K562 (cell line): Measurements from ENCODE around the gene SFMBT2. TPM values are rescaled to one million over a fixed set of nuclear protein-coding genes. Genes with fewer than 3 reads are reported as not detected.

Experiments used
- ATAC-seq: fragments of 200-7000 bp; cut with Tn5 transposase; 3 replicates; pipeline ENCODE4 v1.9.1; 2020; ENCODE audit warnings: moderate library complexity
- BruUV-seq: library from RNA; stranded (reverse); fragments of 400-500 nt; replicated peaks from 2 replicates; lab custom pipeline; 2021; lab: Mats Ljungman, UMichigan
- CTCF ChIA-PET: fragments of 300-600 bp; formaldehyde crosslinking; extraction: SDS; loops from one replicate; lab custom pipeline; 2021; ENCODE audit warnings: low intra/inter-chr PET ratio; lab: Yijun Ruan, JAX
- POLR2A ChIA-PET: fragments of 300-600, 350-650 bp; sonication (Branson Sonifier 250); formaldehyde crosslinking; extraction: SDS; loops from one replicate; lab custom pipeline; 2021; ENCODE audit warnings: antibody characterized with exemption, inconsistent platforms; lab: Yijun Ruan, JAX
- DNase-seq, 4 experiments: peaks; one replicate each; pipeline versions ENCODE4 v3.0.0 to v3.0.0-alpha.2; 2011 to 2018; ENCODE audit warnings: low spot score in 3 of 4, mixed read lengths in 3 of 4; ENCODE audit errors: extremely low read depth in 1 of 4
- FAIRE-seq: peaks from 2 replicates; lab custom pipeline; 2011; peaks lifted over from hg19 to GRCh38; lab: Jason Lieb, UNC
- H2AFZ ChIP-seq: 2 replicates; pipeline ENCODE4 v1.6.0; 2011; ENCODE audit warnings: low read depth, low read length, control low read depth, inconsistent platforms
- H3K27ac ChIP-seq: fragments of 200-600 bp; 3 replicates; pipeline ENCODE4 v1.8.0; 2011; ENCODE audit warnings: low read depth, mild to moderate bottlenecking, control low read depth, inconsistent platforms, low read length, moderate library complexity, mixed read lengths; ENCODE audit errors: extremely low read depth
- H3K27me3 ChIP-seq, 2 experiments: fragments of 300-600 bp in 1 of 2; 2 replicates in 1 of 2; 3 replicates in 1 of 2; pipeline versions ENCODE4 v1.6.0 to v1.8.0; 2011; ENCODE audit warnings: inconsistent platforms in 2 of 2, low read length in 2 of 2, mild to moderate bottlenecking in 1 of 2, mixed read lengths in 1 of 2, moderate library complexity in 1 of 2; ENCODE audit not compliant: control insufficient read depth in 2 of 2, insufficient read depth in 2 of 2
- H3K36me3 ChIP-seq: fragments of 300-600 bp; 3 replicates; pipeline ENCODE4 v1.8.0; 2011; ENCODE audit warnings: mild to moderate bottlenecking, low read length, inconsistent platforms; ENCODE audit not compliant: control insufficient read depth, insufficient read depth
- H3K4me1 ChIP-seq, 2 experiments: fragments of 200-600 bp in 1 of 2; replicated peaks in 1 of 2; 2 replicates in 1 of 2; 3 replicates in 1 of 2; pipeline versions ENCODE4 v1.5.1 to v1.8.0; 2011; ENCODE audit warnings: inconsistent platforms in 2 of 2, low read length in 2 of 2, mild to moderate bottlenecking in 1 of 2, mixed read lengths in 1 of 2, moderate library complexity in 1 of 2; ENCODE audit not compliant: control insufficient read depth in 2 of 2, insufficient read depth in 2 of 2
- H3K4me2 ChIP-seq: 2 replicates; pipeline ENCODE4 v1.6.1; 2011; ENCODE audit warnings: low read length, control low read depth, inconsistent platforms, mixed read lengths; ENCODE audit not compliant: insufficient read depth
- H3K4me3 ChIP-seq: fragments of 200-600 bp; sonication (generic), shearing (Covaris generic); 2 replicates; pipeline ENCODE4 v1.5.1; 2016; ENCODE audit warnings: control low read depth, inconsistent platforms
- H3K79me2 ChIP-seq: fragments of 200-600 bp; 3 replicates; pipeline ENCODE4 v1.8.0; 2011; ENCODE audit warnings: low read length, inconsistent platforms; ENCODE audit not compliant: control insufficient read depth, insufficient read depth
- H3K9ac ChIP-seq, 2 experiments: 2 replicates each; pipeline versions ENCODE4 v1.6.0 to v1.6.1; 2011; ENCODE audit warnings: low read depth in 2 of 2, low read length in 2 of 2, control low read depth in 1 of 2, inconsistent platforms in 1 of 2, mild to moderate bottlenecking in 1 of 2, mixed read lengths in 1 of 2; ENCODE audit not compliant: insufficient read depth in 1 of 2
- H3K9me1 ChIP-seq: one replicate; pipeline ENCODE4 v1.6.0; 2011; ENCODE audit warnings: inconsistent platforms, mild to moderate bottlenecking, low read length, moderate library complexity; ENCODE audit not compliant: control insufficient read depth, insufficient read depth
- H3K9me3 ChIP-seq: replicated peaks from 2 replicates; pipeline ENCODE4 v1.5.1; 2011; ENCODE audit warnings: low read depth, low read length, inconsistent platforms; ENCODE audit not compliant: control insufficient read depth, insufficient read depth
- H4K20me1 ChIP-seq: replicated peaks from 2 replicates; pipeline ENCODE4 v1.6.1; 2011; ENCODE audit warnings: low read length, inconsistent platforms, mixed read lengths; ENCODE audit not compliant: control insufficient read depth, insufficient read depth
- ARID4B ChIP-seq: sonication (generic); formaldehyde crosslinking; IDR thresholded peaks from 2 replicates; pipeline ENCODE4 v1.8.0; 2022; ENCODE audit warnings: mild to moderate bottlenecking, missing genetic modification reagents
- CEBPB ChIP-seq: fragments of 450-650 bp; IDR thresholded peaks from 2 replicates; pipeline ENCODE4 v1.6.1; 2016; ENCODE audit warnings: missing genetic modification characterization, missing compliant biosample characterization
- CEBPG ChIP-seq, 3 experiments: fragments of 200-800 bp in 1 of 3; sonication (Bioruptor generic) in 1 of 3; sonication (generic) in 1 of 3; formaldehyde crosslinking in 1 of 3; IDR thresholded peaks in 2 of 3; conservative IDR thresholded peaks in 1 of 3; 2 replicates each; pipeline versions ENCODE4 v1.6.1 to v1.8.0; 2016 to 2022; ENCODE audit warnings: missing compliant biosample characterization in 2 of 3, missing genetic modification characterization in 2 of 3, mild to moderate bottlenecking in 1 of 3, missing genetic modification reagents in 1 of 3
- ELF4 ChIP-seq: fragments of 450-650 bp; formaldehyde crosslinking; IDR thresholded peaks from 2 replicates; pipeline ENCODE4 v1.4.0; 2022; ENCODE audit warnings: missing genetic modification characterization
- GTF3C2 ChIP-seq: IDR thresholded peaks from 3 replicates; pipeline ENCODE4 v1.6.1; 2011; ENCODE audit warnings: borderline replicate concordance, mild to moderate bottlenecking, moderate library complexity; ENCODE audit not compliant: insufficient read length; ENCODE audit errors: extremely low read depth
- NR2C1 ChIP-seq, 2 experiments: fragments of 450-650 bp; IDR thresholded peaks; 2 replicates each; pipeline ENCODE4 v1.6.1; 2017; ENCODE audit warnings: mild to moderate bottlenecking in 2 of 2, antibody characterized with exemption in 1 of 2, inconsistent platforms in 1 of 2, missing compliant biosample characterization in 1 of 2, missing genetic modification characterization in 1 of 2
- NR2C2 ChIP-seq, 2 experiments: fragments of 200-800 bp in 1 of 2; sonication (Bioruptor generic) in 1 of 2; sonication (generic) in 1 of 2; formaldehyde crosslinking in 1 of 2; IDR thresholded peaks; 2 replicates each; pipeline versions ENCODE4 v1.6.1 to v1.8.0; 2016 to 2022; ENCODE audit warnings: mild to moderate bottlenecking in 1 of 2, missing compliant biosample characterization in 1 of 2, missing genetic modification characterization in 1 of 2, missing genetic modification reagents in 1 of 2
- RBM17 ChIP-seq: fragments of 200-400 bp; formaldehyde crosslinking; IDR thresholded peaks from 2 replicates; pipeline ENCODE4 v1.6.1; 2017; ENCODE audit warnings: low read depth, mild to moderate bottlenecking, low read length, borderline replicate concordance
- SMARCA4 ChIP-seq: fragments of 450-650 bp; IDR thresholded peaks from 2 replicates; pipeline ENCODE4 v1.6.1; 2016
- WGBS: fragments of 100-300 bp; shearing (Covaris generic); methylation state at CpG from one replicate; pipeline ENCODE4 v1.1.6; 2016; ENCODE audit warnings: low coverage, mixed read lengths; ENCODE audit not compliant: insufficient coverage; ENCODE audit errors: missing lambda C conversion rate; 5-methylcytosine and 5-hydroxymethylcytosine counted together
- in situ Hi-C: fragments of 300-500 bp; cut with MboI; formaldehyde crosslinking; loops from 4 replicates; pipeline ENCODE4 v1.15.0; 2018; ENCODE audit warnings: inconsistent platforms, mixed read lengths
- intact Hi-C: fragments of 100-400 bp; cut with micrococcal nuclease; formaldehyde crosslinking; loops from 2 replicates; pipeline ENCODE4 v1.14.2; 2022
- polyA plus RNA-seq, 8 experiments: library from polyadenylated mRNA; depleted of rRNA in 4 of 8; stranded (reverse) in 5 of 8; unstranded in 3 of 8; fragments of >200 nt; fragmentation: Nextera tagmentation in 2 of 8; fragmentation: Illumina TruSeq in 1 of 8; extraction: Ambion mirVana in 2 of 8; extraction: Trizol in 1 of 8; gene quantifications; 2 replicates each; pipeline versions ENCODE4 v1.2.1 to v1.2.3, GENCODE V29; 2011 to 2014; ENCODE audit warnings: inconsistent platforms in 1 of 8, missing spikeins in 1 of 8
- total RNA-seq, 7 experiments: library from RNA; depleted of rRNA in 6 of 7; stranded (reverse); fragments of >200 nt in 6 of 7; fragmentation: Illumina TruSeq in 2 of 7; extraction: Trizol in 2 of 7; gene quantifications; 2 replicates each; pipeline versions ENCODE4 v1.2.1 to v1.2.3, GENCODE V29; 2011 to 2021; ENCODE audit warnings: low replicate concordance in 1 of 7

The SFMBT2 gene
- total and polyA plus RNA-seq, 9 of the 15 experiments (the other 6 are each of a cell fraction or from before 2014, with no cell fraction given): 1.2 to 13.6 (median 7.6) TPM

GRCh38 chr10:7206412-7207100 lies 204.3 kb downstream of the SFMBT2 start:
- H3K4me1 ChIP-seq: peaks cover 0 to 3% of the 10 kb centered on the region in 2 experiments; a peak in 1 of 5 replicates
- intact Hi-C loops: no loop called here
- H3K27ac ChIP-seq: no peak overlapping the region
- in situ Hi-C loops: no loop called here
- H4K20me1 ChIP-seq: no peaks in the 10 kb centered on the region
- FAIRE-seq: no peak
- 46% methylated on average over 6 of the region's 6 CpGs for WGBS
- BruUV-seq: no TSS peak
- H3K9me3 ChIP-seq: no peaks in the 10 kb centered on the region
- H3K36me3 ChIP-seq: peaks cover 34% of the 10 kb centered on the region; the same call in 2 of the 3 replicates
- ATAC-seq: peak; percentile 70
- H3K79me2 ChIP-seq: no peaks in the 10 kb centered on the region
- H2AFZ ChIP-seq: no peak overlapping the region
- ChIA-PET POLR2A (interaction anchor here (1.4 kb wide), 1 partner anchor 37 kb away, joined by 4 read pairs; no protein-coding TSS in a partner anchor), CTCF (interaction anchor here (0.6 kb wide), 1 partner anchor 28 kb away, joined by 3 read pairs; no protein-coding TSS in a partner anchor)
- DNase-seq: peak in 1 of 4 experiments; percentile 18
- H3K4me2 ChIP-seq: no peak overlapping the region
- H3K27me3 ChIP-seq: no peaks in the 10 kb centered on the region
- no peaks in the 10 kb centered on the region for H3K9me1 ChIP-seq
- TF ChIP-seq RBM17 (no peak), NR2C1 (IDR thresholded peaks at IDR 0.05) (peak; percentile 39; the same call in 1 of the 2 replicates), NR2C1 (tag; IDR thresholded peaks at IDR 0.05) (peak; percentile 89), NR2C2 (CRISPR knock-in tag; IDR thresholded peaks at IDR 0.05) (no peak), NR2C2 (tag; IDR thresholded peaks at IDR 0.05) (peak; percentile 85), CEBPB (tag) (peak; percentile 25; the same call in 1 of the 2 replicates), GTF3C2 (no peak), ARID4B (CRISPR knock-in tag) (no peak), SMARCA4 (no peak), ELF4 (CRISPR knock-in tag) (no peak), CEBPG (CRISPR knock-in tag; IDR thresholded peaks at IDR 0.05) (no peak), CEBPG (tag; conservative IDR thresholded peaks at IDR 0.05 in 1 of 2, IDR thresholded peaks at IDR 0.05 in 1 of 2) (peak in 1 of 2 experiments; percentile 32; a peak in 1 of 4 replicates)
- no peak overlapping the region for H3K9ac ChIP-seq
- H3K4me3 ChIP-seq: no peak overlapping the region
